Measurements from ENCODE around the gene PLEKHB1. TPM values are rescaled to one million over a fixed set of nuclear protein-coding genes. Genes with fewer than 3 reads are reported as not detected.

Gene PLEKHB1
- total RNA-seq, 5 donors from 2014 or later (not counting 1 experiment from before 2014, with no cell fraction given), result 50.8 to 70.6 (median 61.1) TPM

DNA sequence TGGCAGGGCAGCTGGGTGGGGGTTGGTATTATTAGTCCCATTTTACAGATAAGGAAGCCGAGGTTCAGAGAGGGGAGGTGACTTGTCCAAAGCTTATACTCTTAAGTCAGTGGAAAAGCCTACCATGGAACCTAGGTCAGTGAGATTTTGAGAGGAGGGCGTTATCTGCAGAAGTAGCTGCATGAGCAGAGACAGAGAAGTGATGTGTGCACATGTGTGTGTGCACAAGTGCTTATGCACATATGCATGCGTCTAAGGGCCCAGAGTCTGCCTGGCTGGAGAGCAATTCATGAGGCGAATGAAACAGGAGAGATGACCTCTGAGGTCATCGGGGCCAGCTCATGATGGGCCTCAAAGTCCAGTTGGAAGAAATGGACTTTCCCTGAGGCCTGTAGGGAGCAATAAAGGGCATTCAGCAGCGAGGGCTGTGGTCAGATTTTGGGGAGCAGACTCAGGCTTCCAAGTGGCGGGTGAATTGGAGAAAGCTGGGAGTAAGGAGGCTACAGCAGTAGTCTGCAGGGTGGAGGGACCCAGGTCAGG lies 8.2 kb downstream of the PLEKHB1 start:
- Mint-ChIP-seq H3K4me3 (no peak overlapping the region), H3K27me3 (no peaks in the 10 kb centered on the region), H3K36me3 (peaks cover 21% of the 10 kb centered on the region), H3K4me1 (peaks cover 0 to 2% (median 2%) of the 10 kb centered on the region in 3 donors), H3K9me3 (no peaks in the 10 kb centered on the region), H3K27ac (no peak overlapping the region)
- Histone ChIP-seq H3K36me3 (ENCODE audit: control insufficient read depth in 2 of 2, extremely low read depth in 1 of 2, insufficient read depth in 1 of 2, low read length in 1 of 2) (peaks cover 5 to 8% of the 10 kb centered on the region in 2 donors), H3K4me1 (ENCODE audit: control insufficient read depth in 1 of 2, extremely low read depth in 1 of 2, insufficient read depth in 2 of 2, low read length in 2 of 2) (no peaks in the 10 kb centered on the region), H3K27me3 (replicated peaks in 1 of 2; ENCODE audit: control insufficient read depth in 2 of 2, extremely low read depth in 1 of 2, insufficient read depth in 2 of 2, low read length in 1 of 2) (no peaks in the 10 kb centered on the region), H3K27ac (ENCODE audit: low read length) (no peak overlapping the region), H3K9me3 (no peaks in the 10 kb centered on the region), H3K4me3 (ENCODE audit: control insufficient read depth in 1 of 2, extremely low read depth in 1 of 2, low read length in 1 of 2) (no peak overlapping the region)
- WGBS (ENCODE audit: insufficient coverage), result 79% methylated on average over 7 of the region's 7 CpGs
- ChIA-PET CTCF (no interaction called here), POLR2A (no interaction called here)
- DNase-seq (no peak), ATAC-seq (replicated peaks in 1 of 4) (no peak)

DNA sequence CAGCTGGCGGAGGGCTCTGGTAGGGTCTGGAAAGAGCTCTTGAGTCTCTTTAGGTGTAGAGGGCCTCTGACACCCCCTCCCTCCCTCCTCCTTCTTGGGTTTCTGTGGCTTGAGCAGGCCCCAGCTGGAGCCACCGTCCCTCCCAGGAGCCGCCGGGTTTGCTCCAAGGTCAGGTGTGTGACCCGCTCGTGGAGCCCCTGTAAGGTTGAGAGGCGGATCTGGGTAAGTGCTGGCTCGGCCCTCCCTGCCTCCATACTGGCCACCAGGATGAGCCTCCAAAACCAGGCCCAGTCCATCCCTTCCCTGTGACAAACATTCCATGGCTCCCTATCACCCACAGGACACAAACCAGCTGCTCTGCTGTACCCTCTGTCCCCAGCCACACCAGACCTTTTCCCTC lies 9.3 kb downstream of the PLEKHB1 start:
- no peaks in the 10 kb centered on the region for H3K9me3 ChIP-seq
- DNase-seq (no peak), ATAC-seq (replicated peaks in 1 of 4) (no peak)
- Mint-ChIP-seq H3K9me3 (no peaks in the 10 kb centered on the region), H3K27me3 (no peaks in the 10 kb centered on the region), H3K36me3 (peaks cover 21% of the 10 kb centered on the region), H3K4me3 (no peak overlapping the region), H3K27ac (no peak overlapping the region), H3K4me1 (peaks cover 0 to 4% (median 4%) of the 10 kb centered on the region in 3 donors)
- ChIA-PET CTCF (no interaction called here), POLR2A (no interaction called here)
- H3K27ac ChIP-seq (ENCODE audit: low read length), result no peak overlapping the region
- H3K36me3 ChIP-seq (ENCODE audit: control insufficient read depth in 2 of 2, extremely low read depth in 1 of 2, insufficient read depth in 1 of 2, low read length in 1 of 2), result peaks cover 3 to 8% of the 10 kb centered on the region in 2 donors
- H3K27me3 ChIP-seq (replicated peaks in 1 of 2; ENCODE audit: control insufficient read depth in 2 of 2, extremely low read depth in 1 of 2, insufficient read depth in 2 of 2, low read length in 1 of 2), result peaks cover 0 to under 1% of the 10 kb centered on the region in 2 experiments
- peaks cover 0 to 4% of the 10 kb centered on the region in 2 experiments for H3K4me1 ChIP-seq (ENCODE audit: control insufficient read depth in 1 of 2, extremely low read depth in 1 of 2, insufficient read depth in 2 of 2, low read length in 2 of 2)
- WGBS (ENCODE audit: insufficient coverage), result 81% methylated on average over 7 of the region's 8 CpGs
- no peak overlapping the region for H3K4me3 ChIP-seq (ENCODE audit: control insufficient read depth in 1 of 2, extremely low read depth in 1 of 2, low read length in 1 of 2)

DNA sequence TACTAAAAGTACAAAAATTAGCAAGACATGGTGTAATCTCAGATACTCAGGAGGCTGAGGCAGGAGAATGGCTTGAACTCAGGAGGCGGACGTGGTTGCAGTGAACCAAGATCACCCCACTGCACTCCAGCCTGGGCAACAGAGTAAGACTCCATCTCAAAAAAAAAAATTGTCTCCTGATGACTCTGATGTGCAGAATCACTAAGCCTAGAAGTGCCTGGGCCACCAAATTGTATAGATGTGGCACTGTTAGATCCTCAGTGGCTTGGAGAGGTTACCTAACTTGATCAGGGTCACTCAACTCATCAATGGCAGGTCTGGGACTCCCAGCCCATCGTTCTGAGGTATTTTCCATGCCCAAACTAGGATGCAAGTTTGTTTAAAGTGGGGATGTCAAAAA lies 10.6 kb downstream of the PLEKHB1 start:
- H3K9me3 Mint-ChIP-seq, result no peaks in the 10 kb centered on the region
- DNase-seq (no peak), ATAC-seq (replicated peaks in 1 of 4) (no peak)
- Histone ChIP-seq H3K27me3 (replicated peaks in 1 of 2; ENCODE audit: control insufficient read depth in 2 of 2, extremely low read depth in 1 of 2, insufficient read depth in 2 of 2, low read length in 1 of 2) (peaks cover 0 to 7% of the 10 kb centered on the region in 2 experiments), H3K36me3 (ENCODE audit: control insufficient read depth in 2 of 2, extremely low read depth in 1 of 2, insufficient read depth in 1 of 2, low read length in 1 of 2) (peaks cover 2 to 8% of the 10 kb centered on the region in 2 donors), H3K9me3 (no peaks in the 10 kb centered on the region), H3K27ac (ENCODE audit: low read length) (no peak overlapping the region), H3K4me3 (ENCODE audit: control insufficient read depth in 1 of 2, extremely low read depth in 1 of 2, low read length in 1 of 2) (no peak overlapping the region), H3K4me1 (ENCODE audit: control insufficient read depth in 1 of 2, extremely low read depth in 1 of 2, insufficient read depth in 2 of 2, low read length in 2 of 2) (peaks cover 0 to 12% of the 10 kb centered on the region in 2 experiments)
- 67% methylated on average over 2 of the region's 3 CpGs for WGBS (ENCODE audit: insufficient coverage)
- no peak overlapping the region for H3K4me3 Mint-ChIP-seq
- H3K4me1 Mint-ChIP-seq, result peaks cover 0 to 10% (median 8%) of the 10 kb centered on the region in 3 donors
- peaks cover 21% of the 10 kb centered on the region for H3K36me3 Mint-ChIP-seq
- CTCF ChIA-PET, result no interaction called here
- no peak overlapping the region for H3K27ac Mint-ChIP-seq
- no peaks in the 10 kb centered on the region for H3K27me3 Mint-ChIP-seq
- POLR2A ChIA-PET, result no interaction called here

GRCh38 chr11:73659961-73660360 lies 13.6 kb downstream of the PLEKHB1 start:
- Mint-ChIP-seq H3K27ac (no peak overlapping the region), H3K9me3 (no peaks in the 10 kb centered on the region), H3K4me3 (peak overlapping the region in 1 of 3 donors; percentile 52), H3K36me3 (peaks cover 10% of the 10 kb centered on the region), H3K4me1 (peaks cover 12 to 20% (median 18%) of the 10 kb centered on the region in 3 donors), H3K27me3 (no peaks in the 10 kb centered on the region)
- H3K27me3 ChIP-seq (replicated peaks in 1 of 2; ENCODE audit: control insufficient read depth in 2 of 2, extremely low read depth in 1 of 2, insufficient read depth in 2 of 2, low read length in 1 of 2), result peaks cover 0 to 7% of the 10 kb centered on the region in 2 experiments
- CTCF ChIA-PET, result interaction anchor here (0.6 to 4.9 kb wide), 9 partner anchors 12 to 903 kb away, joined by 3 to 68 read pairs (median 4); no protein-coding TSS in a partner anchor
- no peak overlapping the region for H3K4me3 ChIP-seq (ENCODE audit: control insufficient read depth in 1 of 2, extremely low read depth in 1 of 2, low read length in 1 of 2)
- no peak overlapping the region for H3K27ac ChIP-seq (ENCODE audit: low read length)
- H3K9me3 ChIP-seq, result no peaks in the 10 kb centered on the region
- peaks cover 0 to 17% of the 10 kb centered on the region in 2 experiments for H3K4me1 ChIP-seq (ENCODE audit: control insufficient read depth in 1 of 2, extremely low read depth in 1 of 2, insufficient read depth in 2 of 2, low read length in 2 of 2)
- 100% methylated on average over 1 of the region's 3 CpGs for WGBS (ENCODE audit: insufficient coverage)
- peaks cover 0 to 2% of the 10 kb centered on the region in 2 donors for H3K36me3 ChIP-seq (ENCODE audit: control insufficient read depth in 2 of 2, extremely low read depth in 1 of 2, insufficient read depth in 1 of 2, low read length in 1 of 2)
- ATAC-seq (replicated peaks in 1 of 4) (no peak), DNase-seq (no peak)
- POLR2A ChIA-PET, result interaction anchor here (0.6 kb wide), 3 partner anchors 10 to 572 kb away, joined by 3 to 7 read pairs (median 4); no protein-coding TSS in a partner anchor

DNA sequence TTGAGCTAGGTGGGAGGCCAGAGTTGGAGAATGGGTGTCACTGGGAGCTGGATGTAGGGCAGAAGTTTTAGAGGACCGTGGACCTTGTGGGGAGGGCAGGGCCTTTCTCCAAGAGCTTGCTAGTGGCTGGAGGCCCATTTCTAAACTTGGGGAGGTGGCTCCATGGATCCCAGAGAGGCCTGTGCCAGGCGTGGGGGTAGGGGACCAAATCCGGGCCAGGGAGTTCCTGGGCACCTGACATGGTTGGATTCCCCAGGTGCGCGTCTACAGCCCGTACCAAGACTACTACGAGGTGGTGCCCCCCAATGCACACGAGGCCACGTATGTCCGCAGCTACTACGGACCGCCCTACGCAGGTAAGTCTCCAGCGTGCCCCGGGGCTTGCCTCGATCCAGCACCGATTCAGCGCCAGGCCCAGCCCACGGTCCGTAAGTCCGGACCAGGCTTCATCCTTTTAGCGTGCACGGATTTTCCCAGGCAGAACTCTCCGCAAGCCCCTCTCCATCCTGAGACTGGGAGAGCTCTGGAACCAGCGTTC lies 14.2 kb downstream of the PLEKHB1 start:
- Histone ChIP-seq H3K36me3 (ENCODE audit: control insufficient read depth in 2 of 2, extremely low read depth in 1 of 2, insufficient read depth in 1 of 2, low read length in 1 of 2) (peaks cover 0 to 2% of the 10 kb centered on the region in 2 donors), H3K4me3 (ENCODE audit: control insufficient read depth in 1 of 2, extremely low read depth in 1 of 2, low read length in 1 of 2) (peak overlapping the region in 1 of 2 donors; percentile 9), H3K27me3 (replicated peaks in 1 of 2; ENCODE audit: control insufficient read depth in 2 of 2, extremely low read depth in 1 of 2, insufficient read depth in 2 of 2, low read length in 1 of 2) (peaks cover 0 to 7% of the 10 kb centered on the region in 2 experiments), H3K27ac (ENCODE audit: low read length) (no peak overlapping the region), H3K4me1 (ENCODE audit: control insufficient read depth in 1 of 2, extremely low read depth in 1 of 2, insufficient read depth in 2 of 2, low read length in 2 of 2) (peaks cover 0 to 17% of the 10 kb centered on the region in 2 experiments), H3K9me3 (no peaks in the 10 kb centered on the region)
- Mint-ChIP-seq H3K4me3 (peak overlapping the region in 2 of 3 donors; percentile 22 to 52), H3K9me3 (no peaks in the 10 kb centered on the region), H3K27ac (no peak overlapping the region), H3K27me3 (no peaks in the 10 kb centered on the region), H3K36me3 (peaks cover 10% of the 10 kb centered on the region), H3K4me1 (peaks cover 12 to 20% (median 18%) of the 10 kb centered on the region in 3 donors)
- ATAC-seq (replicated peaks in 1 of 4) (peak in 3 of 4 experiments; percentile 26 to 43 (median 41)), DNase-seq (no peak)
- ChIA-PET CTCF (interaction anchor here (0.5 to 4.9 kb wide), 13 partner anchors 12 to 903 kb away, joined by 3 to 68 read pairs (median 4); no protein-coding TSS in a partner anchor), POLR2A (interaction anchor here (0.6 to 1.0 kb wide), 2 partner anchors 37 to 67 kb away, joined by 3 read pairs; no protein-coding TSS in a partner anchor)
- 55% methylated on average over 25 of the region's 25 CpGs for WGBS (ENCODE audit: insufficient coverage)

GRCh38 chr11:73661035-73661628 lies 14.8 kb downstream of the PLEKHB1 start:
- no peaks in the 10 kb centered on the region for H3K27me3 Mint-ChIP-seq
- DNase-seq, result peak; percentile 45 to 90 (median 74)
- peak; percentile 85 to 98 (median 90) for ATAC-seq (replicated peaks in 1 of 4)
- Histone ChIP-seq H3K27me3 (replicated peaks in 1 of 2; ENCODE audit: control insufficient read depth in 2 of 2, extremely low read depth in 1 of 2, insufficient read depth in 2 of 2, low read length in 1 of 2) (peaks cover 0 to 7% of the 10 kb centered on the region in 2 experiments), H3K36me3 (ENCODE audit: control insufficient read depth in 2 of 2, extremely low read depth in 1 of 2, insufficient read depth in 1 of 2, low read length in 1 of 2) (peaks cover 0 to 2% of the 10 kb centered on the region in 2 donors), H3K9me3 (no peaks in the 10 kb centered on the region), H3K27ac (ENCODE audit: low read length) (no peak overlapping the region), H3K4me3 (ENCODE audit: control insufficient read depth in 1 of 2, extremely low read depth in 1 of 2, low read length in 1 of 2) (peak overlapping the region in 1 of 2 donors; percentile 9), H3K4me1 (ENCODE audit: control insufficient read depth in 1 of 2, extremely low read depth in 1 of 2, insufficient read depth in 2 of 2, low read length in 2 of 2) (peaks cover 0 to 17% of the 10 kb centered on the region in 2 experiments)
- H3K27ac Mint-ChIP-seq, result no peak overlapping the region
- WGBS (ENCODE audit: insufficient coverage), result 23% methylated on average over 35 of the region's 40 CpGs
- H3K36me3 Mint-ChIP-seq, result peaks cover 5% of the 10 kb centered on the region
- POLR2A ChIA-PET, result interaction anchor here (0.6 to 1.0 kb wide), 2 partner anchors 38 to 66 kb away, joined by 3 read pairs; no protein-coding TSS in a partner anchor
- peaks cover 12 to 20% (median 18%) of the 10 kb centered on the region in 3 donors for H3K4me1 Mint-ChIP-seq
- CTCF ChIA-PET, result interaction anchor here (0.5 to 4.9 kb wide), 10 partner anchors 20 to 310 kb away, joined by 3 to 68 read pairs (median 4); no protein-coding TSS in a partner anchor
- H3K4me3 Mint-ChIP-seq, result peak overlapping the region in 2 of 3 donors; percentile 22 to 52
- H3K9me3 Mint-ChIP-seq, result no peaks in the 10 kb centered on the region
